Measurements from ENCODE around the gene GAPT.
"Not testable (repeated sequence)": the region's sequence is repeated elsewhere in the genome, so short reads cannot be mapped to it uniquely, and the experiment has no call there.

Gene GAPT

GRCh38 chr5:58499231-58499630 is 8.0 kb downstream of the GAPT start:
- Mint-ChIP-seq H3K4me3 (no peak overlapping the region), H3K27ac (ENCODE audit: low read depth) (no peak overlapping the region), H3K36me3 (ENCODE audit: insufficient read depth) (no peaks in the 10 kb centered on the region), H3K9me3 (no peaks in the 10 kb centered on the region), H3K27me3 (peaks cover 37% of the 10 kb centered on the region), H3K4me1 (no peaks in the 10 kb centered on the region)
- ATAC-seq (replicated peaks; ENCODE audit: extremely low read depth, poor library complexity, severe bottlenecking) (no peak), DNase-seq (ENCODE audit: low spot score in 2 of 2) (no peak)

GRCh38 chr5:58499941-58500340 is 8.7 kb downstream of the GAPT start:
- Mint-ChIP-seq H3K9me3 (no peaks in the 10 kb centered on the region), H3K4me1 (no peaks in the 10 kb centered on the region), H3K27ac (ENCODE audit: low read depth) (no peak overlapping the region), H3K27me3 (peaks cover 36% of the 10 kb centered on the region), H3K4me3 (no peak overlapping the region), H3K36me3 (ENCODE audit: insufficient read depth) (no peaks in the 10 kb centered on the region)
- DNase-seq (ENCODE audit: low spot score in 2 of 2) = no peak
- ATAC-seq (replicated peaks; ENCODE audit: extremely low read depth, poor library complexity, severe bottlenecking) = no peak

DNA sequence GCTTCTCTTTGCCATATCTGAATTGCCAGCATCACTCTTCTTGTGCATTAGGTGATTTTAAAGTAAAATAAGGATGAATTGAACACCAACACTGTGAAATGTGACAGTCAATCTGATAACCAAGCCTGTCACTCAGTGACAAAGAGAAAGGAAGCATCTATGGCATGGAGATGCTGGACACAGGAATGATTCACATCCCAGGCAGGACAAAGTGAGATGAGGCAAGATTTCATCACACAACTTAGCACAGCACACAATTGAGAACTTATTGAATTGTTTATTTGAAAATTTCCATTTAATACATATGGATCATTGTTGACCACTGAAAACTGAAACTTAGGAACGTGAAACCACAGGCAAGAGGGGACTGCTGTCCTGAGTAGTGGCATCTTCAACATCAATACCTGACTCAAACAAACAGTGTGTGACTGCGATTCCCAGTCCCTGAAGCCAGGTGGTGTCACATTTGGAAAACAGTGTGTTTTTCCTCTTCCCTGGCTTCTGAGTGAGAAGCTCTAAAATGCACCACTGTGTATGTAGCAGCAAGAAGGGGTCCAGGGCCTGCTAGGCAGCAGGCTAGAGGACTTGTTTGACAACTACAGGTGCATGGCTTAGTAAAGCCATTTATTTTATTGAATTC is 10.7 kb downstream of the GAPT start:
- no peak for DNase-seq (ENCODE audit: low spot score in 2 of 2)
- no peaks in the 10 kb centered on the region for H3K4me1 Mint-ChIP-seq

GRCh38 chr5:58503390-58504046 is 12.3 kb downstream of the GAPT start:
- Mint-ChIP-seq H3K27ac (ENCODE audit: low read depth) (no peak overlapping the region), H3K4me1 (no peaks in the 10 kb centered on the region), H3K36me3 (ENCODE audit: insufficient read depth) (no peaks in the 10 kb centered on the region), H3K9me3 (no peaks in the 10 kb centered on the region), H3K27me3 (peaks cover 12% of the 10 kb centered on the region), H3K4me3 (no peak overlapping the region)
- DNase-seq (ENCODE audit: low spot score in 2 of 2) = no peak
- ATAC-seq (replicated peaks; ENCODE audit: extremely low read depth, poor library complexity, severe bottlenecking) = no peak

More for the DNA sequence above, 10.7 kb downstream of the GAPT start:
- Mint-ChIP-seq H3K36me3 (ENCODE audit: insufficient read depth) (no peaks in the 10 kb centered on the region), H3K27ac (ENCODE audit: low read depth) (no peak overlapping the region), H3K4me3 (no peak overlapping the region), H3K9me3 (no peaks in the 10 kb centered on the region), H3K27me3 (peaks cover 17% of the 10 kb centered on the region)
- no peak for ATAC-seq (replicated peaks; ENCODE audit: extremely low read depth, poor library complexity, severe bottlenecking)

GRCh38 chr5:58504766-58505165 is 13.5 kb downstream of the GAPT start:
- Mint-ChIP-seq H3K4me1 (no peaks in the 10 kb centered on the region), H3K36me3 (ENCODE audit: insufficient read depth) (no peaks in the 10 kb centered on the region), H3K9me3 (no peaks in the 10 kb centered on the region), H3K27me3 (peaks cover 12% of the 10 kb centered on the region), H3K27ac (ENCODE audit: low read depth) (no peak overlapping the region), H3K4me3 (no peak overlapping the region)
- DNase-seq (ENCODE audit: low spot score in 2 of 2) = no peak
- no peak for ATAC-seq (replicated peaks; ENCODE audit: extremely low read depth, poor library complexity, severe bottlenecking)

DNA sequence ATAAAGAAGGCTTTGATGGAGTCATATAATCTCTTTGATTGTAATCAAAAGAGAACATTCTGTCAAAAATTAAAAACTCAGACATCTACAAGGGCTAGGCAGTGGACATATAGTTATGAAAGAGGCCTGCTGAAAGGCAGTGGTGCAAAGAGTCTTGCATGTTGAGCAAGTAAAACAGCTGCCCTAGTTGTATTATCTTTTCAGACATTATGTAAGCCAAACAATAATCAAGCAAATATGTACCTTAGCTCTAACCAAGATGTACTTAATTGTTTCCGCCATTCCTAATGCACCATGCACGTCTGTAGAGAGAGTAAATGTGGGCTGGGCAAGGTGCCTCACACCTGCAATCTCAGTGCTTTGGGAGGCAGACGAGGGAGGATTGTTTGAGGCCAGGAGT is 14.3 kb downstream of the GAPT start:
- ATAC-seq (replicated peaks; ENCODE audit: extremely low read depth, poor library complexity, severe bottlenecking) = no peak
- no peak overlapping the region for H3K27ac Mint-ChIP-seq (ENCODE audit: low read depth)

DNA sequence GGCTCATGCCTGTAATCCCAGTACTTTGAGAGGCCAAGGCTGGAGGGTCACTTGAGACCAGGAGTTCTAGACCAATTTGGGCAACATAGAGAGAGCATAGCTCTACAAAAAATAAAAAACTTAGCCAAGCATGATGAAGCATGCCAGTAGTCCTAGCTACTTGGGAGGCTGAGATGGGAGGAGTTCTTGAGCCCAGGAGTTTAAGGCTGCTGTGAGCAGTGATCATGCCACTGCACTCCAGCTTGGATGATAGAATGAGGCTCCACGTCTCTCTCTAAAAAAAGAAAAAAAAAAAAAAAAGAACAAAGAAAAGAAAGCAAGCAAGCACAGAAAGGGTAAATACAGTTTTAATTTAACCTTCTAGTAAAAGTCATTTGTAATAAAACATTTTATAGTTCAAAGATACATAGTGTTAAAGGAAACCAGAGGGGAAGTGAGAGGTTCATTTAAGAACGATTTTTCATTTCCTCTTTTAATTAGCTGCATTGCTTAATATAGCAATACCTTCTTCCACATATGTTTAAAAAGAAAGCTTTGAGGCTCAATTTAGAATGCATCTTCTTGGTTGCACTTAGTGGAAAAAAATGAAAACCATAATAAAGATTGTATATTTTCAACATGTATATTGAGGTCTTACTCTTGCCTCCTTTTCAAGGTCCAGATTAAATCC is 14.9 kb downstream of the GAPT start:
- Mint-ChIP-seq H3K4me3 (no peak overlapping the region), H3K27ac (ENCODE audit: low read depth) (no peak overlapping the region), H3K27me3 (peaks cover 12% of the 10 kb centered on the region), H3K36me3 (ENCODE audit: insufficient read depth) (no peaks in the 10 kb centered on the region), H3K9me3 (no peaks in the 10 kb centered on the region), H3K4me1 (no peaks in the 10 kb centered on the region)
- ATAC-seq (replicated peaks; ENCODE audit: extremely low read depth, poor library complexity, severe bottlenecking) = no peak
- DNase-seq (ENCODE audit: low spot score in 2 of 2) = no peak

More for the DNA sequence above, 14.3 kb downstream of the GAPT start:
- Mint-ChIP-seq H3K4me1 (no peaks in the 10 kb centered on the region), H3K27me3 (peaks cover 12% of the 10 kb centered on the region), H3K9me3 (no peaks in the 10 kb centered on the region), H3K4me3 (no peak overlapping the region), H3K36me3 (ENCODE audit: insufficient read depth) (no peaks in the 10 kb centered on the region)
- no peak for DNase-seq (ENCODE audit: low spot score in 2 of 2)

DNA sequence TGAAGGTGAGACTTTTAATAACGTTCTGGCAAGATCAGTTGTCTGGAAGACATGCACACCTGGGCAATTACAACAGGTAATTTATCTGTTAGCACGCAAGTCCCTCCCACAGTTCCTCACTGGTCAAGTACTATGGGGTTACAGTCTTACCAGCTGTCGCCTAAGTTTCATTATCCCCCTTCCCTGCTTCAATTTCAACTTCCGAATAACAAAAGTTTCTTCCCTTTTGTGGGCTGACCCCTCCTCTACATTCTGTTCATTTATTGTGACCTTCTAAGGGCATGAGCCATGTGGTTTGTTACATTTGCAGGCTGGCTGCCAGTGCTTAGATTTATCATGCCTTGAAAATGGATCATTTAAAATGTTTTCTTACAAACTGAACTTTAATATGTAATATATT is 16.5 kb downstream of the GAPT start:
- H3K4me1 Mint-ChIP-seq = no peaks in the 10 kb centered on the region
- H3K4me3 Mint-ChIP-seq = no peak overlapping the region
- H3K9me3 Mint-ChIP-seq = no peaks in the 10 kb centered on the region

GRCh38 chr5:58517198-58517597 is 26.0 kb downstream of the GAPT start:
- Mint-ChIP-seq H3K9me3 (peaks cover 44% of the 10 kb centered on the region), H3K4me3 (no peak overlapping the region), H3K27me3 (no peaks in the 10 kb centered on the region), H3K4me1 (no peaks in the 10 kb centered on the region), H3K36me3 (ENCODE audit: insufficient read depth) (peaks cover 2% of the 10 kb centered on the region), H3K27ac (ENCODE audit: low read depth) (no peak overlapping the region)
- ATAC-seq (replicated peaks; ENCODE audit: extremely low read depth, poor library complexity, severe bottlenecking) (no peak), DNase-seq (ENCODE audit: low spot score in 2 of 2) (no peak)

More for the DNA sequence above, 16.5 kb downstream of the GAPT start:
- Mint-ChIP-seq H3K27me3 (peaks cover 6% of the 10 kb centered on the region), H3K36me3 (ENCODE audit: insufficient read depth) (no peaks in the 10 kb centered on the region), H3K27ac (ENCODE audit: low read depth) (no peak overlapping the region)
- ATAC-seq (replicated peaks; ENCODE audit: extremely low read depth, poor library complexity, severe bottlenecking) (no peak), DNase-seq (ENCODE audit: low spot score in 2 of 2) (no peak)

DNA sequence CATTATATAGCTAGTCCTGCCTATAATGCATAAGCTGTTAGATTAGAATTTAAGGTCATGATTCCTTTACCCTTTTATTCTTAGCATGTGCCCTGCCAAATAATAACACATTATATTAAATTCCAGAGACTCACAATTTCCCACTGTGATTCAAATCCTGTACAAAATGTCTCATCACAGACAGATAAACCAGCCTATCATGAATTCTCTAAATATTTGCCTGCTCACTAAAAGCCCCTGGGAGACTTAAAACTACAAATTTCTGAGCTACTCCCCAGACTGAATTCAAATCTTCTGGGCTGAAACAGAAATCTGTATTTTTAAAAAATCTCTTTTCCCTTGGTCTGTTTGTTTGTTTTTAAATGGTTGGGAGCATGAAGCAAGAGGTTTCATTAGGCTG is 32.7 kb downstream of the GAPT start:
- DNase-seq (ENCODE audit: low spot score in 2 of 2) (no peak), ATAC-seq (replicated peaks; ENCODE audit: extremely low read depth, poor library complexity, severe bottlenecking) (no peak)
- Mint-ChIP-seq H3K27ac (ENCODE audit: low read depth) (no peak overlapping the region), H3K9me3 (peaks cover 16% of the 10 kb centered on the region), H3K4me1 (no peaks in the 10 kb centered on the region), H3K4me3 (no peak overlapping the region), H3K27me3 (no peaks in the 10 kb centered on the region), H3K36me3 (ENCODE audit: insufficient read depth) (peaks cover 2% of the 10 kb centered on the region)

- no peak overlapping the region for H3K27ac Mint-ChIP-seq (ENCODE audit: low read depth)
- peaks cover 2% of the 10 kb centered on the region for H3K36me3 Mint-ChIP-seq (ENCODE audit: insufficient read depth)
- H3K9me3 Mint-ChIP-seq = peaks cover 10% of the 10 kb centered on the region
- ATAC-seq (replicated peaks; ENCODE audit: extremely low read depth, poor library complexity, severe bottlenecking) (no peak), DNase-seq (ENCODE audit: low spot score in 2 of 2) (no peak)
- H3K27me3 Mint-ChIP-seq = no peaks in the 10 kb centered on the region
- H3K4me1 Mint-ChIP-seq = no peaks in the 10 kb centered on the region
- no peak overlapping the region for H3K4me3 Mint-ChIP-seq
Measured at GRCh38 chr5:58524571-58524970, 33.3 kb downstream of the GAPT start.

DNA sequence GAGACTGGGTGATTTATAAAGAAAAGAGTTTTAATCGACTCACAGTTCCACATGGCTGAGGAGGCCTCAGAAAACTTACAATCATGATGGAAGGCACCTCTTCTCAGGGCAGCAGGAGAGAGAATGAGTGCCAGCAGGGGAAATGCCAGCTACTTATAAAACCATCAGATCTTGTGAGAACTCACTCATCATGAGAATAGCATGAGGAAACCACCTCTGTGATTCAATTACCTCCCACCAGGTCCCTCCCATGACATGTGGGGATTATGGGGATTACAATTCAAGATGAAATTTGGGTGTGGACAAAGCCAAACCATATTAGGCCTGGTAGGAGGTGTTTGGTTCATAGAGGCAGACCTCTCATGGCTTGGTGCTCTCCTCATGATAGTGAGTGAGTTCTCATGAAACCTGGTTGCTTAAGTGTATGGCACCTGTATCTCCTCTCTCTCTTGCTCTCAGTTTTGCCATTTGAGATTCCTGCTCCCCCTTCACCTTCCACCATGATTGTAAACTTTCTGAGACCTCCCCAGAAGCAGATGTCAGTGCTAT is 39.8 kb downstream of the GAPT start:
- Mint-ChIP-seq H3K27ac (ENCODE audit: low read depth) (no peak overlapping the region), H3K27me3 (no peaks in the 10 kb centered on the region), H3K4me1 (no peaks in the 10 kb centered on the region), H3K36me3 (ENCODE audit: insufficient read depth) (no peaks in the 10 kb centered on the region), H3K4me3 (no peak overlapping the region), H3K9me3 (peaks cover 34% of the 10 kb centered on the region)
- ATAC-seq (replicated peaks; ENCODE audit: extremely low read depth, poor library complexity, severe bottlenecking) (no peak), DNase-seq (ENCODE audit: low spot score in 2 of 2) (no peak)

- H3K36me3 Mint-ChIP-seq (ENCODE audit: insufficient read depth); DNase-seq (ENCODE audit: low spot score in 2 of 2); H3K4me1 Mint-ChIP-seq; H3K4me3 Mint-ChIP-seq; H3K27me3 Mint-ChIP-seq; ATAC-seq (replicated peaks; ENCODE audit: extremely low read depth, poor library complexity, severe bottlenecking); H3K27ac Mint-ChIP-seq (ENCODE audit: low read depth); H3K9me3 Mint-ChIP-seq: not testable (repeated sequence)
Measured at GRCh38 chr5:58541935-58542334, 50.7 kb downstream of the GAPT start.
